ENCODE results near the gene CD200R1L. TPM values are rescaled to one million over a fixed set of nuclear protein-coding genes. Genes with fewer than 3 reads are reported as not detected.

CD200R1L gene
- polyA plus RNA-seq, 1 experiment, result not detected

- ChIA-PET POLR2A (interaction anchor here (0.6 kb wide), 1 partner anchor 179 kb away, joined by 3 read pairs; no protein-coding TSS in a partner anchor), CTCF (interaction anchor here (1.1 to 1.8 kb wide), 2 partner anchors 180 to 186 kb away, joined by 5 to 8 read pairs; no protein-coding TSS in a partner anchor)
- no peak for TF ChIP-seq CTCF (IDR thresholded peaks at IDR 0.05; ENCODE audit: insufficient read depth, low read depth, low read length)
- H3K36me3 ChIP-seq (ENCODE audit: control insufficient read depth, insufficient read depth, low read length), result no peaks in the 10 kb centered on the region
- DNase-seq (ENCODE audit: low read depth), result no peak
- H3K27me3 ChIP-seq (ENCODE audit: control insufficient read depth, insufficient read depth, low read length), result 0 out of 2 replicates have a peak, but pooled peaks cover 3% of the 10 kb centered on the region
- no peak overlapping the region for H3K4me3 ChIP-seq (ENCODE audit: low read depth, low read length)
Measured at GRCh38 chr3:112822064-112823055, 24.3 kb downstream of the CD200R1L start.

GRCh38 chr3:112818289-112818688, 28.4 kb downstream of the CD200R1L start:
- Histone ChIP-seq H3K27me3 (ENCODE audit: control insufficient read depth, insufficient read depth, low read length) (no peaks in the 10 kb centered on the region), H3K4me3 (ENCODE audit: low read depth, low read length) (no peak overlapping the region), H3K36me3 (ENCODE audit: control insufficient read depth, insufficient read depth, low read length) (no peaks in the 10 kb centered on the region)
- CTCF ChIA-PET, result interaction anchor here (1.0 to 1.6 kb wide), 3 partner anchors 84 to 181 kb away, joined by 5 to 7 read pairs (median 6); no protein-coding TSS in a partner anchor
- POLR2A ChIA-PET, result no interaction called here
- peak; percentile 35 for DNase-seq (ENCODE audit: low read depth)
- no peak for TF ChIP-seq CTCF (IDR thresholded peaks at IDR 0.05; ENCODE audit: insufficient read depth, low read depth, low read length)

DNA sequence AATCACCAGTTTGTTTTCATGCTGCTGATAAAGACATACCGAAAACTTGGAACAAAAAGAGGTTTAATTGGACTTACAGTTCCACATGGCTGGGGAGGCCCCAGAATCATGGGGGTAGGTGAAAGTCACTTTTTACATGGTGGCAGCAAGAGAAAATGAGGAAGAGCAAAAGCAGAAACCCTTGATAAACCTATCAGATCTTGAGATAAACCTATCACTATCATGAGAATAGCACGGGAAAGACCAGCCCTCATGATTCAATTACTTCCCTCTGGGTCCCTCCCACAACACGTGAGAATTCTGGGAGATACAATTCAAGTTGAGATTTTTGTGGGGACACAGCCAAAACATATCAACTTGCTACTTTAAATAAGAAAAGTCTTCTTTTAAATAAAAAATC, 28.9 kb downstream of the CD200R1L start:
- no peak for TF ChIP-seq CTCF (IDR thresholded peaks at IDR 0.05; ENCODE audit: insufficient read depth, low read depth, low read length)
- POLR2A ChIA-PET, result interaction anchor here (1.1 kb wide), 1 partner anchor 176 kb away, joined by 4 read pairs; no protein-coding TSS in a partner anchor

DNA sequence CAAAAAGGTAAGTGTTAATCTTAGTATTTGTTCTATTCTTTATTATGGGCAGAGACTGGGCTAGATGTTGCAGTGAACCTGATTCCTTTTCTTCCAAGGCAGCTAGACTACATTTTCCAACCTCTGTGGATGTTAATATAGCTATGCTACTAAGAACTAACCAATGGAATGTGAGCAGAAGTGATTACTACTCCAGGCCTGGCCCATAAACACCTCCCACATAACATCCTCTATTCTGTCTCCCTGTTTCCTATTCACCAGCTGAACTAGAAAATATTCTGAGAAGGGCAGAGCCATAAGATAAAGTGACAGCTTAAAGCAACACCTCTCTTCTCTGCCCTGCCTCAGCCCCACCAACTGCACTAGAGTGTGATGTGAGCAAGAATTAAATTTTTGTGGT, 29.4 kb downstream of the CD200R1L start:
- Histone ChIP-seq H3K4me3 (ENCODE audit: low read depth, low read length) (no peak overlapping the region), H3K36me3 (ENCODE audit: control insufficient read depth, insufficient read depth, low read length) (no peaks in the 10 kb centered on the region), H3K27me3 (ENCODE audit: control insufficient read depth, insufficient read depth, low read length) (no peaks in the 10 kb centered on the region)
- ChIA-PET POLR2A (interaction anchor here (1.1 kb wide), 1 partner anchor 175 kb away, joined by 4 read pairs; no protein-coding TSS in a partner anchor), CTCF (interaction anchor here (0.6 to 8.3 kb wide), 6 partner anchors 80 to 680 kb away, joined by 4 to 155 read pairs (median 14); partner anchors contain the start of gene CCDC80)
- no peak for TF ChIP-seq CTCF (IDR thresholded peaks at IDR 0.05; ENCODE audit: insufficient read depth, low read depth, low read length)
- DNase-seq (ENCODE audit: low read depth), result no peak

More for the DNA sequence above, 28.9 kb downstream of the CD200R1L start:
- Histone ChIP-seq H3K27me3 (ENCODE audit: control insufficient read depth, insufficient read depth, low read length) (no peaks in the 10 kb centered on the region), H3K4me3 (ENCODE audit: low read depth, low read length) (no peak overlapping the region), H3K36me3 (ENCODE audit: control insufficient read depth, insufficient read depth, low read length) (no peaks in the 10 kb centered on the region)
- CTCF ChIA-PET, result interaction anchor here (0.6 to 8.3 kb wide), 5 partner anchors 80 to 680 kb away, joined by 4 to 155 read pairs (median 5); partner anchors contain the start of gene CCDC80
- DNase-seq (ENCODE audit: low read depth), result no peak

GRCh38 chr3:112815981-112816380, 30.7 kb downstream of the CD200R1L start:
- ChIA-PET POLR2A (interaction anchor here (0.6 kb wide), 1 partner anchor 163 kb away, joined by 5 read pairs; no protein-coding TSS in a partner anchor), CTCF (interaction anchor here (0.5 to 8.3 kb wide), 6 partner anchors 49 to 179 kb away, joined by 3 to 155 read pairs (median 14); partner anchors contain the start of gene CCDC80)
- no peaks in the 10 kb centered on the region for H3K27me3 ChIP-seq (ENCODE audit: control insufficient read depth, insufficient read depth, low read length)
- TF ChIP-seq CTCF (IDR thresholded peaks at IDR 0.05; ENCODE audit: insufficient read depth, low read depth, low read length), result no peak
- H3K36me3 ChIP-seq (ENCODE audit: control insufficient read depth, insufficient read depth, low read length), result no peaks in the 10 kb centered on the region
- no peak for DNase-seq (ENCODE audit: low read depth)
- H3K4me3 ChIP-seq (ENCODE audit: low read depth, low read length), result no peak overlapping the region

Measured in BJ (cell line).